GM18870 (cell line): Measurements from ENCODE around the gene FRMD4A.

Source experiments
- ATAC-seq: cut with Tn5 transposase; IDR thresholded peaks from one replicate; pipeline ENCODE4 v1.9.1; 2021; ENCODE audit warnings: moderate library complexity; ENCODE audit not compliant: unreplicated experiment

The FRMD4A gene

GRCh38 chr10:13637894-13638293, 692.8 kb downstream of the FRMD4A start:
- ATAC-seq: no peak

GRCh38 chr10:13637303-13637856, 693.3 kb downstream of the FRMD4A start:
- peak; percentile 58 for ATAC-seq

GRCh38 chr10:13636776-13637175, 693.9 kb downstream of the FRMD4A start:
- no peak for ATAC-seq

- ATAC-seq: no peak
Measured at GRCh38 chr10:13634207-13634606, 696.5 kb downstream of the FRMD4A start.

- no peak for ATAC-seq
Measured at GRCh38 chr10:13633689-13634088, 697.0 kb downstream of the FRMD4A start.

- ATAC-seq: no peak
Measured at GRCh38 chr10:13632884-13633440, 697.8 kb downstream of the FRMD4A start.

GRCh38 chr10:13632440-13632839, 698.3 kb downstream of the FRMD4A start:
- no peak for ATAC-seq

GRCh38 chr10:13631594-13631993, 699.1 kb downstream of the FRMD4A start:
- no peak for ATAC-seq

- ATAC-seq: no peak
Measured at GRCh38 chr10:13630231-13630630, 700.5 kb downstream of the FRMD4A start.

GRCh38 chr10:13629116-13629515, 701.6 kb downstream of the FRMD4A start:
- ATAC-seq: no peak

- no peak for ATAC-seq
Measured at GRCh38 chr10:13628661-13629060, 702.1 kb downstream of the FRMD4A start.

GRCh38 chr10:13627459-13628310, 703.0 kb downstream of the FRMD4A start:
- ATAC-seq: no peak

- ATAC-seq: no peak
Measured at GRCh38 chr10:13624630-13625029, 706.1 kb downstream of the FRMD4A start.

GRCh38 chr10:13621931-13622330, 708.8 kb downstream of the FRMD4A start:
- ATAC-seq: no peak

GRCh38 chr10:13617116-13617515, 713.6 kb downstream of the FRMD4A start:
- ATAC-seq: no peak

GRCh38 chr10:13615650-13616300, 714.9 kb downstream of the FRMD4A start:
- no peak for ATAC-seq

- ATAC-seq: no peak
Measured at GRCh38 chr10:13614530-13615332, 716.0 kb downstream of the FRMD4A start.

- no peak for ATAC-seq
Measured at GRCh38 chr10:13613519-13613918, 717.2 kb downstream of the FRMD4A start.

- no peak for ATAC-seq
Measured at GRCh38 chr10:13612654-13613373, 717.9 kb downstream of the FRMD4A start.

GRCh38 chr10:13608246-13608853, 722.4 kb downstream of the FRMD4A start:
- ATAC-seq: no peak
